Kidney (tissue), 14 donors: Measurements from ENCODE around the gene F12. TPM values are rescaled to one million over a fixed set of nuclear protein-coding genes. Genes with fewer than 3 reads are reported as not detected.

ENCODE experiments used
- DNase-seq, 5 donors: peaks; one replicate each; pipeline ENCODE4 v3.0.0-alpha.2; 2013 to 2020
- FAIRE-seq: peaks from 2 replicates; lab custom pipeline; 2012; peaks lifted over from hg19 to GRCh38; lab: Jason Lieb, UNC
- H3K27ac ChIP-seq, 2 donors: one replicate each; pipeline ENCODE4 v1.7.0; 2013; ENCODE audit warnings: low read depth in 2 of 2, low read length in 2 of 2, inconsistent platforms in 1 of 2
- H3K27me3 ChIP-seq: one replicate; pipeline ENCODE4 v1.7.1; 2013; ENCODE audit warnings: low read length, inconsistent platforms; ENCODE audit not compliant: control insufficient read depth, insufficient read depth
- H3K36me3 ChIP-seq, 3 donors: one replicate each; pipeline versions ENCODE4 v1.7.0 to v1.7.1; 2013; ENCODE audit warnings: low read length in 3 of 3, control low read depth in 1 of 3, inconsistent platforms in 1 of 3; ENCODE audit not compliant: insufficient read depth in 3 of 3, control insufficient read depth in 2 of 3
- H3K4me1 ChIP-seq, 3 donors: one replicate each; pipeline versions ENCODE4 v1.7.0 to v1.7.1; 2013; ENCODE audit warnings: low read length in 3 of 3, inconsistent platforms in 1 of 3, low read depth in 1 of 3; ENCODE audit not compliant: control insufficient read depth in 2 of 3, insufficient read depth in 2 of 3
- H3K4me3 ChIP-seq, 3 donors: one replicate each; pipeline versions ENCODE4 v1.7.0 to v1.8.1; 2013; ENCODE audit warnings: low read length in 3 of 3, control low read depth in 1 of 3, inconsistent platforms in 1 of 3
- H3K9ac ChIP-seq, 3 donors: one replicate each; pipeline versions ENCODE4 v1.7.0 to v1.7.1; 2013; ENCODE audit warnings: low read length in 3 of 3, control low read depth in 1 of 3, inconsistent platforms in 1 of 3
- H3K9me3 ChIP-seq, 3 donors: one replicate each; pipeline versions ENCODE4 v1.7.0 to v1.7.1; 2013; ENCODE audit warnings: low read length in 3 of 3, control low read depth in 1 of 3, inconsistent platforms in 1 of 3; ENCODE audit not compliant: control insufficient read depth in 2 of 3, insufficient read depth in 1 of 3
- intact Hi-C: fragments of 100-400 bp; cut with DNase I; formaldehyde crosslinking; loops from one replicate; pipeline ENCODE4 v1.11.1; 2022
- polyA plus RNA-seq: library from polyadenylated mRNA; stranded (reverse); fragments of 350-450 nt; fragmentation: Illumina TruSeq; extraction: RNeasy Lipid Tissue Mini Kit (QIAGEN cat#74804); gene quantifications from one replicate; pipeline ENCODE4 v1.2.3, GENCODE V29; 2014; ENCODE audit warnings: low read depth, low replicate concordance; ENCODE audit not compliant: insufficient read depth
- total RNA-seq: library from RNA; stranded (reverse); fragmentation: NEBNext Ultra II Directional; extraction: Animal tissue kit (Norgen Biotek cat#: 25700); gene quantifications from one replicate; pipeline ENCODE4 v1.2.1, GENCODE V29; 2021
- TF ChIP-seq, protein P1 (sequence below): IDR thresholded peaks from 3 replicates; pipeline ENCODE4 v1.5.1; 2012; ENCODE audit warnings: mild to moderate bottlenecking, moderate library complexity, borderline replicate concordance; ENCODE audit not compliant: insufficient read depth; ENCODE audit errors: extremely low read depth
- donor health status: control.
- donor health status: control.
- donor health status: control.
- donor health status: control.
- donor health status: control.
- donor health status: DM: yes; HTN: yes; CAD: no.
- donor health status: Normal renal cell carcinoma (clear cell type).

The F12 gene
- total and polyA plus RNA-seq, 2 donors from 2014 or later = 3.1 to 4.2 TPM

DNA sequence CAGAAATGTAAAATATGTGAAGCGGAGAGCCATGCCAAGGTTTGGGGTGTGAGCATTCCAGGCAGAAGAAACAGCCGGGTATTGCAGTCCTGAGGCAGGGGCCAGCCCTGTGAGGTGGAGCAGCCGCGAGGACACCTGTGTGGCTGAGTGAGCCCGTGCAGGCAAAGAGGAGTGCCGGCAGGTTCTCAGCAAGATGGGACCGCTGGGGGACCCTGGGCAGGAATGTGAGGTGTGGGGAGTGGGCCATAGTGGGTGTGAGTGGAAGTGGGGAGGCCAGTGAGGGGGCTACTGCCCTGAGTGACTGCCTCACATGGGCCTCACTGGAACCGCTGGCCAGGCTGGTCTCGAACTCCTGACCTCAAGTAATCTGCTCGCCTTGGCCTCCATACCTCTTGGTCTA is 29.1 kb upstream of the F12 start:
- FAIRE-seq (no peak), DNase-seq (no peak)
- intact Hi-C loops = no loop called here
- H3K36me3 ChIP-seq = peaks cover 2 to 13% (median 10%) of the 10 kb centered on the region in 3 donors
- TF ChIP-seq, protein P1, sequence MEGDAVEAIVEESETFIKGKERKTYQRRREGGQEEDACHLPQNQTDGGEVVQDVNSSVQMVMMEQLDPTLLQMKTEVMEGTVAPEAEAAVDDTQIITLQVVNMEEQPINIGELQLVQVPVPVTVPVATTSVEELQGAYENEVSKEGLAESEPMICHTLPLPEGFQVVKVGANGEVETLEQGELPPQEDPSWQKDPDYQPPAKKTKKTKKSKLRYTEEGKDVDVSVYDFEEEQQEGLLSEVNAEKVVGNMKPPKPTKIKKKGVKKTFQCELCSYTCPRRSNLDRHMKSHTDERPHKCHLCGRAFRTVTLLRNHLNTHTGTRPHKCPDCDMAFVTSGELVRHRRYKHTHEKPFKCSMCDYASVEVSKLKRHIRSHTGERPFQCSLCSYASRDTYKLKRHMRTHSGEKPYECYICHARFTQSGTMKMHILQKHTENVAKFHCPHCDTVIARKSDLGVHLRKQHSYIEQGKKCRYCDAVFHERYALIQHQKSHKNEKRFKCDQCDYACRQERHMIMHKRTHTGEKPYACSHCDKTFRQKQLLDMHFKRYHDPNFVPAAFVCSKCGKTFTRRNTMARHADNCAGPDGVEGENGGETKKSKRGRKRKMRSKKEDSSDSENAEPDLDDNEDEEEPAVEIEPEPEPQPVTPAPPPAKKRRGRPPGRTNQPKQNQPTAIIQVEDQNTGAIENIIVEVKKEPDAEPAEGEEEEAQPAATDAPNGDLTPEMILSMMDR = no peak
- H3K27me3 ChIP-seq = no peaks in the 10 kb centered on the region
- H3K4me3 ChIP-seq = no peak overlapping the region
- no peak overlapping the region for H3K9ac ChIP-seq
- no peaks in the 10 kb centered on the region for H3K4me1 ChIP-seq
- no peaks in the 10 kb centered on the region for H3K9me3 ChIP-seq
- no peak overlapping the region for H3K27ac ChIP-seq

DNA sequence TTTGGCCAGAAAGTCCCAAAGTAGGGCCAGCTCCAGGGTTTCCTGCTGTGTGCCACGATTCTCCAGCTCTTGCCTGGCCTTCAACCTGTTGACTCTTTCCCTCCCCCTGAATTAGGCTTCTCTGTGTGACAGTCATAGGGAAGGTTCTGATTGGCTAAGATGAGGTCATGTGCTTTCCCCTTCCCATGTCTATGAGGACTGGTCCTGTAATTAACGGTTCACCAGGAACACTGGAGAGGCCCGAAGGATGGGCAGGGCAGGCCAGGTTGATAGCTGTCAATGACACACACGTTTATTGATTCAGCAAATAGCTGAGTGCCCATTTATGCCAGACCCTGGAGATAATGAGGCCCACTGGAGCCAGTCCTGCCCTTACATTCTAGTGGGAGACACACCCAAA is 28.3 kb upstream of the F12 start:
- TF ChIP-seq, protein P1 = no peak
- Histone ChIP-seq H3K9me3 (no peaks in the 10 kb centered on the region), H3K9ac (no peak overlapping the region), H3K27me3 (no peaks in the 10 kb centered on the region), H3K27ac (no peak overlapping the region), H3K4me1 (no peaks in the 10 kb centered on the region), H3K36me3 (peaks cover 2 to 13% (median 10%) of the 10 kb centered on the region in 3 donors), H3K4me3 (no peak overlapping the region)
- intact Hi-C loops = no loop called here
- no peak for DNase-seq
- FAIRE-seq = no peak

DNA sequence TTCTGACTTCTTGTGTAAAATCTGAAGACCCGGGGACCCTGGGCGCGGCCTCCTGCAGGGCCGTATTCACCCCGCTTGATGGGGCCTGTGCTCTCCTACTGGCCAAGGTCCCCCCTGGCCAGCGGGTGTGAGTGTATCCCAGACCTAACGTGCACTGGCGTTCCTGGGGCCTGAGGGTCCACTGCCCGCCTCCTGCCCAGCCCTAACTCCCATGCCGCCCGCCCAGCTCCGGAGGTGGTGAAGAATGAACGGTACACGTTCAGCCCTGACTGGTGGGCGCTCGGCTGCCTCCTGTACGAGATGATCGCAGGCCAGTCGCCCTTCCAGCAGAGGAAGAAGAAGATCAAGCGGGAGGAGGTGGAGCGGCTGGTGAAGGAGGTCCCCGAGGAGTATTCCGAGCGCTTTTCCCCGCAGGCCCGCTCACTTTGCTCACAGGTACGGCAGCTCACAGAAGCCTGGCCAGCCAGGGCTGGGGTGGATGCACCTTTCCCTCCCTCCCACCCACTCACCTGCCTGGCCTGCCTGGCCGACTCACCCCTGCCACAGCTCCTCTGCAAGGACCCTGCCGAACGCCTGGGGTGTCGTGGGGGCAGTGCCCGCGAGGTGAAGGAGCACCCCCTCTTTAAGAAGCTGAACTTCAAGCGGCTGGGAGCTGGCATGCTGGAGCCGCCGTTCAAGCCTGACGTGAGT is 26.6 kb upstream of the F12 start:
- no peaks in the 10 kb centered on the region for H3K27me3 ChIP-seq
- no peak overlapping the region for H3K4me3 ChIP-seq
- no peak overlapping the region for H3K9ac ChIP-seq
- H3K27ac ChIP-seq = no peak overlapping the region
- TF ChIP-seq, protein P1 = no peak
- no peaks in the 10 kb centered on the region for H3K4me1 ChIP-seq
- intact Hi-C loops = no loop called here
- DNase-seq (no peak), FAIRE-seq (no peak)
- peaks cover 2 to 13% (median 10%) of the 10 kb centered on the region in 3 donors for H3K36me3 ChIP-seq
- no peaks in the 10 kb centered on the region for H3K9me3 ChIP-seq
